K562 (cell line): Measurements from ENCODE around the gene C4orf51. TPM values are rescaled to one million over a fixed set of nuclear protein-coding genes. Genes with fewer than 3 reads are reported as not detected.

Source experiments
- ATAC-seq: fragments of 200-7000 bp; cut with Tn5 transposase; 3 replicates; pipeline ENCODE4 v1.9.1; 2020; ENCODE audit warnings: moderate library complexity
- BruUV-seq: library from RNA; stranded (reverse); fragments of 400-500 nt; replicated peaks from 2 replicates; lab custom pipeline; 2021; lab: Mats Ljungman, UMichigan
- CTCF ChIA-PET: fragments of 300-600 bp; formaldehyde crosslinking; extraction: SDS; loops from one replicate; lab custom pipeline; 2021; ENCODE audit warnings: low intra/inter-chr PET ratio; lab: Yijun Ruan, JAX
- POLR2A ChIA-PET: fragments of 300-600, 350-650 bp; sonication (Branson Sonifier 250); formaldehyde crosslinking; extraction: SDS; loops from one replicate; lab custom pipeline; 2021; ENCODE audit warnings: antibody characterized with exemption, inconsistent platforms; lab: Yijun Ruan, JAX
- DNase-seq, 4 experiments: peaks; one replicate each; pipeline versions ENCODE4 v3.0.0 to v3.0.0-alpha.2; 2011 to 2018; ENCODE audit warnings: low spot score in 3 of 4, mixed read lengths in 3 of 4; ENCODE audit errors: extremely low read depth in 1 of 4
- FAIRE-seq: peaks from 2 replicates; lab custom pipeline; 2011; peaks lifted over from hg19 to GRCh38; lab: Jason Lieb, UNC
- H2AFZ ChIP-seq: 2 replicates; pipeline ENCODE4 v1.6.0; 2011; ENCODE audit warnings: low read depth, low read length, control low read depth, inconsistent platforms
- H3K27ac ChIP-seq: fragments of 200-600 bp; 3 replicates; pipeline ENCODE4 v1.8.0; 2011; ENCODE audit warnings: low read depth, mild to moderate bottlenecking, control low read depth, inconsistent platforms, low read length, moderate library complexity, mixed read lengths; ENCODE audit errors: extremely low read depth
- H3K27me3 ChIP-seq, 2 experiments: fragments of 300-600 bp in 1 of 2; 2 replicates in 1 of 2; 3 replicates in 1 of 2; pipeline versions ENCODE4 v1.6.0 to v1.8.0; 2011; ENCODE audit warnings: inconsistent platforms in 2 of 2, low read length in 2 of 2, mild to moderate bottlenecking in 1 of 2, mixed read lengths in 1 of 2, moderate library complexity in 1 of 2; ENCODE audit not compliant: control insufficient read depth in 2 of 2, insufficient read depth in 2 of 2
- H3K36me3 ChIP-seq: fragments of 300-600 bp; 3 replicates; pipeline ENCODE4 v1.8.0; 2011; ENCODE audit warnings: mild to moderate bottlenecking, low read length, inconsistent platforms; ENCODE audit not compliant: control insufficient read depth, insufficient read depth
- H3K4me1 ChIP-seq, 2 experiments: fragments of 200-600 bp in 1 of 2; replicated peaks in 1 of 2; 2 replicates in 1 of 2; 3 replicates in 1 of 2; pipeline versions ENCODE4 v1.5.1 to v1.8.0; 2011; ENCODE audit warnings: inconsistent platforms in 2 of 2, low read length in 2 of 2, mild to moderate bottlenecking in 1 of 2, mixed read lengths in 1 of 2, moderate library complexity in 1 of 2; ENCODE audit not compliant: control insufficient read depth in 2 of 2, insufficient read depth in 2 of 2
- H3K4me2 ChIP-seq: 2 replicates; pipeline ENCODE4 v1.6.1; 2011; ENCODE audit warnings: low read length, control low read depth, inconsistent platforms, mixed read lengths; ENCODE audit not compliant: insufficient read depth
- H3K4me3 ChIP-seq: fragments of 200-600 bp; sonication (generic), shearing (Covaris generic); 2 replicates; pipeline ENCODE4 v1.5.1; 2016; ENCODE audit warnings: control low read depth, inconsistent platforms
- H3K79me2 ChIP-seq: fragments of 200-600 bp; 3 replicates; pipeline ENCODE4 v1.8.0; 2011; ENCODE audit warnings: low read length, inconsistent platforms; ENCODE audit not compliant: control insufficient read depth, insufficient read depth
- H3K9ac ChIP-seq, 2 experiments: 2 replicates each; pipeline versions ENCODE4 v1.6.0 to v1.6.1; 2011; ENCODE audit warnings: low read depth in 2 of 2, low read length in 2 of 2, control low read depth in 1 of 2, inconsistent platforms in 1 of 2, mild to moderate bottlenecking in 1 of 2, mixed read lengths in 1 of 2; ENCODE audit not compliant: insufficient read depth in 1 of 2
- H3K9me1 ChIP-seq: one replicate; pipeline ENCODE4 v1.6.0; 2011; ENCODE audit warnings: inconsistent platforms, mild to moderate bottlenecking, low read length, moderate library complexity; ENCODE audit not compliant: control insufficient read depth, insufficient read depth
- H3K9me3 ChIP-seq: replicated peaks from 2 replicates; pipeline ENCODE4 v1.5.1; 2011; ENCODE audit warnings: low read depth, low read length, inconsistent platforms; ENCODE audit not compliant: control insufficient read depth, insufficient read depth
- H4K20me1 ChIP-seq: replicated peaks from 2 replicates; pipeline ENCODE4 v1.6.1; 2011; ENCODE audit warnings: low read length, inconsistent platforms, mixed read lengths; ENCODE audit not compliant: control insufficient read depth, insufficient read depth
- CC2D1A ChIP-seq: fragments of 450-650 bp; IDR thresholded peaks from 2 replicates; pipeline ENCODE4 v1.6.1; 2017; ENCODE audit warnings: mild to moderate bottlenecking
- MCM3 ChIP-seq: fragments of 450-650 bp; IDR thresholded peaks from 2 replicates; pipeline ENCODE4 v1.6.1; 2016
- NELFE ChIP-seq: IDR thresholded peaks from 2 replicates; pipeline ENCODE4 v1.6.1; 2011; ENCODE audit warnings: mild to moderate bottlenecking; ENCODE audit not compliant: insufficient read depth, insufficient read length
- PHB2 ChIP-seq: fragments of 450-650 bp; IDR thresholded peaks from 2 replicates; pipeline ENCODE4 v1.6.1; 2017; ENCODE audit warnings: low read depth
- PURB ChIP-seq: sonication (generic); formaldehyde crosslinking; IDR thresholded peaks from 2 replicates; pipeline ENCODE4 v1.9.0; 2021; ENCODE audit warnings: low read depth, mild to moderate bottlenecking, missing genetic modification reagents
- SMAD3 ChIP-seq: fragments of 450-650 bp; formaldehyde crosslinking; conservative IDR thresholded peaks from 2 replicates; pipeline ENCODE4 v1.4.0; 2020; ENCODE audit warnings: mild to moderate bottlenecking
- ZBTB2 ChIP-seq: fragments of 450-650 bp; IDR thresholded peaks from 2 replicates; pipeline ENCODE4 v1.6.1; 2016; ENCODE audit warnings: antibody characterized with exemption
- ZBTB8A ChIP-seq: fragments of 450-650 bp; IDR thresholded peaks from 2 replicates; pipeline ENCODE4 v1.6.1; 2018; ENCODE audit warnings: mild to moderate bottlenecking, moderate library complexity; ENCODE audit not compliant: partially characterized antibody
- ZNF445 ChIP-seq: fragments of 250-450 bp; sonication (Bioruptor Pico); IDR thresholded peaks from 2 replicates; pipeline ENCODE4 v1.4.0; 2020; ENCODE audit warnings: low read depth, mild to moderate bottlenecking, moderate library complexity
- ZNF561 ChIP-seq: fragments of 450-650 bp; formaldehyde crosslinking; conservative IDR thresholded peaks from 2 replicates; pipeline ENCODE4 v1.4.0; 2020; ENCODE audit warnings: mild to moderate bottlenecking, moderate library complexity
- WGBS: fragments of 100-300 bp; shearing (Covaris generic); methylation state at CpG from one replicate; pipeline ENCODE4 v1.1.6; 2016; ENCODE audit warnings: low coverage, mixed read lengths; ENCODE audit not compliant: insufficient coverage; ENCODE audit errors: missing lambda C conversion rate; 5-methylcytosine and 5-hydroxymethylcytosine counted together
- in situ Hi-C: fragments of 300-500 bp; cut with MboI; formaldehyde crosslinking; loops from 4 replicates; pipeline ENCODE4 v1.15.0; 2018; ENCODE audit warnings: inconsistent platforms, mixed read lengths
- intact Hi-C: fragments of 100-400 bp; cut with micrococcal nuclease; formaldehyde crosslinking; loops from 2 replicates; pipeline ENCODE4 v1.14.2; 2022
- polyA plus RNA-seq, 8 experiments: library from polyadenylated mRNA; depleted of rRNA in 4 of 8; stranded (reverse) in 5 of 8; unstranded in 3 of 8; fragments of >200 nt; fragmentation: Nextera tagmentation in 2 of 8; fragmentation: Illumina TruSeq in 1 of 8; extraction: Ambion mirVana in 2 of 8; extraction: Trizol in 1 of 8; gene quantifications; 2 replicates each; pipeline versions ENCODE4 v1.2.1 to v1.2.3, GENCODE V29; 2011 to 2014; ENCODE audit warnings: inconsistent platforms in 1 of 8, missing spikeins in 1 of 8
- total RNA-seq, 7 experiments: library from RNA; depleted of rRNA in 6 of 7; stranded (reverse); fragments of >200 nt in 6 of 7; fragmentation: Illumina TruSeq in 2 of 7; extraction: Trizol in 2 of 7; gene quantifications; 2 replicates each; pipeline versions ENCODE4 v1.2.1 to v1.2.3, GENCODE V29; 2011 to 2021; ENCODE audit warnings: low replicate concordance in 1 of 7
- TF ChIP-seq, protein P1 (sequence below): IDR thresholded peaks from 3 replicates; pipeline ENCODE4 v1.6.1; 2011; ENCODE audit warnings: borderline replicate concordance, mild to moderate bottlenecking, moderate library complexity; ENCODE audit not compliant: insufficient read length; ENCODE audit errors: extremely low read depth

C4orf51 gene
- total and polyA plus RNA-seq, 9 of the 15 experiments (the other 6 are each of a cell fraction or from before 2014, with no cell fraction given), result not detected

GRCh38 chr4:145690610-145691009 lies 10.7 kb downstream of the C4orf51 start:
- no peak overlapping the region for H3K27ac ChIP-seq
- no peak for FAIRE-seq
- no peak overlapping the region for H3K4me3 ChIP-seq
- TF ChIP-seq ZBTB2 (no peak), ZNF445 (CRISPR knock-in tag) (no peak), SMAD3 (no peak), NELFE (no peak), CC2D1A (no peak), PURB (CRISPR knock-in tag) (no peak), ZNF561 (CRISPR knock-in tag) (no peak), MCM3 (no peak), PHB2 (no peak), ZBTB8A (no peak)
- TF ChIP-seq, protein P1, sequence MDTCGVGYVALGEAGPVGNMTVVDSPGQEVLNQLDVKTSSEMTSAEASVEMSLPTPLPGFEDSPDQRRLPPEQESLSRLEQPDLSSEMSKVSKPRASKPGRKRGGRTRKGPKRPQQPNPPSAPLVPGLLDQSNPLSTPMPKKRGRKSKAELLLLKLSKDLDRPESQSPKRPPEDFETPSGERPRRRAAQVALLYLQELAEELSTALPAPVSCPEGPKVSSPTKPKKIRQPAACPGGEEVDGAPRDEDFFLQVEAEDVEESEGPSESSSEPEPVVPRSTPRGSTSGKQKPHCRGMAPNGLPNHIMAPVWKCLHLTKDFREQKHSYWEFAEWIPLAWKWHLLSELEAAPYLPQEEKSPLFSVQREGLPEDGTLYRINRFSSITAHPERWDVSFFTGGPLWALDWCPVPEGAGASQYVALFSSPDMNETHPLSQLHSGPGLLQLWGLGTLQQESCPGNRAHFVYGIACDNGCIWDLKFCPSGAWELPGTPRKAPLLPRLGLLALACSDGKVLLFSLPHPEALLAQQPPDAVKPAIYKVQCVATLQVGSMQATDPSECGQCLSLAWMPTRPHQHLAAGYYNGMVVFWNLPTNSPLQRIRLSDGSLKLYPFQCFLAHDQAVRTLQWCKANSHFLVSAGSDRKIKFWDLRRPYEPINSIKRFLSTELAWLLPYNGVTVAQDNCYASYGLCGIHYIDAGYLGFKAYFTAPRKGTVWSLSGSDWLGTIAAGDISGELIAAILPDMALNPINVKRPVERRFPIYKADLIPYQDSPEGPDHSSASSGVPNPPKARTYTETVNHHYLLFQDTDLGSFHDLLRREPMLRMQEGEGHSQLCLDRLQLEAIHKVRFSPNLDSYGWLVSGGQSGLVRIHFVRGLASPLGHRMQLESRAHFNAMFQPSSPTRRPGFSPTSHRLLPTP, result no peak
- TF ChIP-seq, all 486 proteins: peak for 0
- no peaks in the 10 kb centered on the region for H3K36me3 ChIP-seq
- no peaks in the 10 kb centered on the region for H3K9me1 ChIP-seq
- H3K27me3 ChIP-seq, result no peaks in the 10 kb centered on the region
- 0% methylated on average over 3 of the region's 3 CpGs for WGBS
- CTCF ChIA-PET, result no interaction called here
- no TSS peak for BruUV-seq
- POLR2A ChIA-PET, result no interaction called here
- no peaks in the 10 kb centered on the region for H4K20me1 ChIP-seq
- H2AFZ ChIP-seq, result no peak overlapping the region
- in situ Hi-C loops (no loop called here), intact Hi-C loops (no loop called here)
- DNase-seq (no peak), ATAC-seq (no peak)
- H3K4me2 ChIP-seq, result no peak overlapping the region
- no peaks in the 10 kb centered on the region for H3K79me2 ChIP-seq
- H3K4me1 ChIP-seq, result no peaks in the 10 kb centered on the region; a peak in 1 of 5 replicates
- no peaks in the 10 kb centered on the region for H3K9me3 ChIP-seq
- no peak overlapping the region for H3K9ac ChIP-seq
